ENCODE data around the gene SELENOS.

The SELENOS gene, protein sequence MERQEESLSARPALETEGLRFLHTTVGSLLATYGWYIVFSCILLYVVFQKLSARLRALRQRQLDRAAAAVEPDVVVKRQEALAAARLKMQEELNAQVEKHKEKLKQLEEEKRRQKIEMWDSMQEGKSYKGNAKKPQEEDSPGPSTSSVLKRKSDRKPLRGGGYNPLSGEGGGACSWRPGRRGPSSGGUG

DNA sequence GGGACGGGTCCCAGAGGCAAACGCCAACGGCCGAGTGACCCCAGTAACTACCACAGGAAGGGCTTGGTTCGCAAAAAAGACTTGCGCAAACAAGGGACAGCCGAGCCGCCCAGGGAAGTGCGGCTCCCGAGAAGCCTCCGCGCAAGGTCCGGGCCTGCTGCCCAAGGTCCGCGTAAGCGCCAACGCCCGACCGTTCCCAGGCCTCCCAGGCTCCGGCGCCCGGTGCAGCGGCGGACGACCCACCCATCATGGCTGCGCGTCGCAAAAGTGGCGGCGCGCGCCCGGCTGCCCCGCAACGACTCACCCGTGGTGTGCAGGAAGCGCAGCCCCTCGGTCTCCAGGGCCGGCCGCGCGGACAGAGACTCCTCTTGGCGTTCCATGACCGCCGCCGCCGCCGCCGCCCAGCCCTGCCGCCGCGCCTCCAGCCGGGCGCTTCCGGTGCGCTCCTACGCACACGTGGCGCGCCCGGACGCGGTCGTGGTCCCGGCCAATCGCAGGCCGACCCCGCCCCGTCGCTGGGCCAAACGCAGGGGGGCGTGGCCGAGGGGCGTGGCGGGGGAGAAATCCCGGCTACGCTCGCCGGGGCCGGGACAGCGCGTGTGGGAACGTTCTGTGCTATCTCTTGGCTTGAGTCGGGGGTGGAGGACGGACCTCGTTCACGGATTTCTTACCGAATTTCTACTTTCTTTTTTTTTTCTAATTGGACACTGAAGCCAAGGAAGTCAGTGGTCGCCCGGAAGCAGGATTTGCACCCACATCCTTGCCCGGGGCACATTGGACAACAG, at the start of gene SELENOS:
TSS of gene SELENOS (minus strand) at position 448 of the 785 bp plus-strand sequence. CDS start at position 380, 68 bp downstream.
- peak within 1 kb of the TSS; percentile 31 to 95 (median 90) for H3K27ac ChIP-seq
- peak within 1 kb of the TSS; percentile 72 to 100 (median 79) for H3K4me3 ChIP-seq

DNA sequence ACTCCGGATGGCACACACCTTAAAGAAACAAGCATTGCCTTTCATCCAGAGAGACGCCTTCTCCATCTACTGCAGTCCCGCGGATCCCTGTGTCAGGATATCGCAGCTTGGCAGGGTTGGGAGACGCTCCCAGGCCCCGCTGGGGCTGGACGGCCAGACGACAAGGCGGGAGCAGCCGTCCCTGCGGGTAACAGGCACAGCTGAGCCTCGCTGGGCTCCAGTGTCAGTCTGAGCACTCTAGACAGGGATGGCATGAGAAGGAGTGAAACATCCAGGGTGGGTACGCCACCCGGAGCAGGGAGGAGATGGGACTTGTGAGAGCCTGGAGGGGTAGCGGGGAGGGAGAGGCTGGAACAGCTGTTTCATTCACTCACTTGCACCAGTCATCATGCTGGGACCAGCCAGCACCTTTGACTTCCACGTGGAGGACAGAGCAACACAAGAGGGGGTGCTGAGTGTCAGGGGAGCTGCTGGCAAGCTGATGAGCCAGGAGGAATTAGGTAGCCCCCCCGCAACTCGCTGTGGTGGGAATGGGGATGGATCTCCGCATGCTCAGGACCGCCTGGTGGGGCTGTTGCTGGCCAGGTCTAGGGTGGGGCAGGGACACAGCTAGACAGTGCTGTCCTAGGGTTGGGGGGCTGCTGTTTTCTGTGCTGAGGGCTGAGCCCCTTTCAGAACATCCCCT, 49.3 kb upstream of the SELENOS start:
- Histone ChIP-seq H3K4me3 (no peak overlapping the region), H3K27ac (no peak overlapping the region)

DNA sequence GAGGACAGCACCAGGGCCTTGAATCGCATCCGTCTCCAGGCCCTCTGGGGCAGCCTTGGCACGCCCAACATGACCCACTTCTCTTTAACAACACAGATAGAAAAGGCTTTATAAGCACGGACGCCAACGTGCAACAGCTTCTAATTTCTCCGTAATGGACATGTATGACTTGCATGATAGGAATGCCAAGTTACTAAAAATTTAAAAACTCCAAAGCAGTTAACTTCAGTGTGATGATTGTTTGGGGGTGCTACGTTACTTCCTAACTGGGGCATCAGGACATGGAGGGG, 48.7 kb upstream of the SELENOS start:
- H3K27ac ChIP-seq = no peak overlapping the region

DNA sequence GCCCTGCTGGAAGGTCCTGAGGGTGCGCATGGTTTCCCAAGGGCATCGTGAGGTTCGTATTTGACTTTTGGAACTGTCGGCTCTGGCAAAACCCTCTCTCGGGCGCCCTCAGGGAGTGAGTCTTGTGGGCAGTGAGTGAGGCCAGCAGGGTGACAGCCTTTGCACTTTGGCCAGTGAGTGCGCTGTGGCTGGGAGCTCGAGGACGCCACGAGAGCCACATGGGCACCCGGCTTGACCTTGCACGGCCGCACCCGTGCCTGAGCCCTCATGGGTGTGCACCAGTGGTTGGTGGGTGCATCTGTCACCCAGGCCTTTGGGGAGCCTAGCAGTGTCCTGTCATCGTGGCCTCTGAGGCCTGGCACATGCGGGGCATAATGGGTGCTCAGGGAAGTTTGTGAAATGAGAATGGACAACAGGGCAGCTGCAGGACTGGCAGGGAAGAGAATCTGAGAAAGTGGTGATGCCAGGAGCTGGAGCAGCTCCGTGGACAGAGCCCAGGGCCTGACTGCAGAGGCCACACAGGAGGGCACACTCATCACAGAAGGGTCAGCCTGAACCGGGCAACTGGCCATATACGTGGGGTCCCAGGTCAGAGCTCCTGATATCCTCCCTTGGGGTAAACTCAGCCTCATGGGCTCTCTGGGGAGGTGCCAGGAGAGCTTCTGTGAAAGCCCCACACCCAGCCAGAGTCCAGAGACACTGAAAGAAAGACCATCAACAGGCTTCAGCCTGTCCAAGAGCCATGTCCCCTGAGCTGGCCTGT, 48.2 kb upstream of the SELENOS start:
- Histone ChIP-seq H3K27ac (no peak overlapping the region), H3K4me3 (no peak overlapping the region)

More for the DNA sequence above, 48.7 kb upstream of the SELENOS start:
- H3K4me3 ChIP-seq = no peak overlapping the region

DNA sequence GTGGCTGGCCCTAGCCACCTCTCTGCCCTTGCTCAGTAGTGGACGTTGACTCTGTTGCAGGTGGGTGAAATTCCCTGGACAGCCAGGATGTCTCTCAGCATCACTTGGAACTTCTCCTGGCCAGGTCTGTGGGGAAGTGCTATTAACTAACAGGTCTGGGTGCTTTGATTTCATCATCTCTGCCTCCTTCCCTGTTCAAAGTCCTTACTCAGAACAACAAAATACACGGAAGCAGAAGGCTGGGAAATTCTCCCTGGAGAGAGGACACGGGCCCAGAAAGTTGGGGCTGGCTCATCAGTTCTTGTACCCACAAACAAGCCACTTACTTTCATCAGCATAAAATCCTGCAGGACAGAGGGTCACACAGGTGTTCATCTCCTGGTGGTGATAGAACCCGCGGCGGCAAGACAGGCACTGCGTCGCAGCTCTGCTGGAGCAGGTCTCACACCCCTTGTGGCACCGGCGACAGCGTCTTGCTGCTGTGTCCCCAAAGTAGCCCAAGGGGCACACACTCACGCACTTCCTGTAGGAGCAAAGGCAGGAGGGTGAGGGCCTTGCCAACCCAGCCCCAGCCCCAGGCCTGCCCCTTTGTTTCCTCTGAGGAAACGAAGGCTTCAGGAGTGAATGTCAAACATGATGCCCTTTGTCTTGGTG, 47.4 kb upstream of the SELENOS start:
- Histone ChIP-seq H3K27ac (no peak overlapping the region), H3K4me3 (no peak overlapping the region)

DNA sequence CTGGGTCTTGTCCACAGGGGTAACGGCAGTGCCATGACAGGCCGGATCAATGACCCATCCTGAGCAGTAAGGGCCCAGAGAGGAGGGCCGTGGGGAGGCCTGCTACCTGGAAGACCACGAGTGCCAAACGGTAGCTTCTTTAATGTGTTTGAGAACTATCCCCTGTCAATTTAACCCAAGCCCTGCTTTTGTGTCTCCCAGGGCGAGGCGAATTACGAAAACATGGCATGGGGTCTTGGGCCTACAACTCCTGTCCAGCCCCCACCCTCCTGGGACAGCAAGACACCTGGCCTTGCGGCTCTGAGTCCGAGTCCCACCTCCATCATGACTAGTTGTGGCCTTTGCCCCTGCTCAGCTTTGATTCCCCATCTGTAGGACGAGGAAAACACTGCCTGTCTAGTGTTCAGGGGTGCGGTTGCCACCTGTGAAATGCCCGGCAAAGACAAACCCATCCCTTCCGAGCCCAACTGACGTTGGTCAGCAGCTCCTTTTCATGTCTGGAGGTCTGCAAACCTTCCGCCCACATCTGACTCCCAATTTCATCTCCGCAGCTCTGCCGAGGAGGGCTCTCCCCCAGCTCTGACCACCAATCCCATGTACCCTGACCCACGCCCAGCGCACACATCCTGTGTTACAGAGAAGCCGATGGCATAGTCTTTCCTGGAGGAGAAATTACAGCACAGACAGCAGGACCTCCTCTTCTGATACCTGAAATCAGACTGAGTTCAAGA, 46.7 kb upstream of the SELENOS start:
- Histone ChIP-seq H3K27ac (no peak overlapping the region), H3K4me3 (no peak overlapping the region)

DNA sequence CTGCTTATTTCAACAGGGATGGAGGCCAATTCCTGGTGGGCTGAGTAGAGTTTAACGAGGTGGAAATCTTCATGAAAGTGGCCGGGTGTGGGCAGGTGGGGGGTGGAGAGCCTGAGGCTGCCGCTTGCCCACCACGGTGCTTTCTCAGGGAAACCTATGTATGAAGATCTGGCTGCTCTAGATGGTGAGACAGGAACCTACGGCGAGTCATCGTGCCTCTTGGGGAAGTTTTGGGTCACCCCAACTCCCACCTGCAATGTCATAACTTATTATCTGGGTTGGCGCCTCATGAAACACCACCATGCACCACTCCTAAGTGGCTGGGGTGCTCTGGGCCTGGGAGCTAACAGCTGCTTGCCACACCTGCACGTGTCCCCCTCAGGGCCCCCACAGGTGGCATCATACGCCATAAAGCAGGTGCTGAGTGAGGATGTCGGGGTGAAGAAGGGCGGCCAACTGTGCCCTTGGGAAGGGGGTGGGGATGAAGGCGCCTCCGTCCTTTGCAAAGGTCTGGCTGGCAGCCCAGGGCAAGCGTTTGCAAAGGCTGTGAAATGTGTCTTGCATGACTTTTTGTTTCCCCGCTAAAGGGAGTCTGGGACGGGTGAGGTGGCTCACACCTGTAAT, 45.7 kb upstream of the SELENOS start:
- Histone ChIP-seq H3K4me3 (no peak overlapping the region), H3K27ac (no peak overlapping the region)

DNA sequence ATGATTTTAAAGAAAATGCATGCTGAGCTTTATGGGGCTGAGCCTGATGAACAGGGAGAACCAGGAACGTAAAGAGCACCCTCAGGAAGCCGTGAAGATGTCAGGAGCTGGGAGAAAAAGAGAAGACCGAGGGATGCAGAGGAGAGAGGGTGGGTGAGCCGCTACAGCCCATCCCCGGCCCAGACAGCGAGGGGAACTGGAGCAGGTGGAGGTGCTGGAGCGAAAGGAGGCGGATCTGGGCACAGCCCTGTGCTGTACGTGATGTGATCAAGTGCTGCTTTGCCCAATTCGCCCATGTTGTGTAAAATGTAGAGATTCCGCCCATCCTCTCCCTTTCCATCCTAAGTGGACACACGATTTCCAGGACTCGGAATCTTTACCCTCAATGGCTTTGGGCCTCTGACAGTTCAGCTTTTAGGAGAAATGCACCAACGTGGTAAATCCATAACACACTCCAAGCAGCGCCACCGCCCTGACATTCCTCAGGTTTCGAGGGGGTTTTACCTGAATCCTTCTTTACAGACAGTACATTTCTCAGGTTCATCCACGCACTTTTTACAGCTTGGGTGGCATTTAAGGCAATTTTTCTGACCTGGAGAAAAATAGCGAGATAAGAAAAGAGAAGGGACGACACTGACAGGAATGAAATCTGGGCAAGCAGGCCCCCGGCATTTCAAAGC, 44.9 kb upstream of the SELENOS start:
- H3K4me3 ChIP-seq = no peak overlapping the region
- no peak overlapping the region for H3K27ac ChIP-seq

DNA sequence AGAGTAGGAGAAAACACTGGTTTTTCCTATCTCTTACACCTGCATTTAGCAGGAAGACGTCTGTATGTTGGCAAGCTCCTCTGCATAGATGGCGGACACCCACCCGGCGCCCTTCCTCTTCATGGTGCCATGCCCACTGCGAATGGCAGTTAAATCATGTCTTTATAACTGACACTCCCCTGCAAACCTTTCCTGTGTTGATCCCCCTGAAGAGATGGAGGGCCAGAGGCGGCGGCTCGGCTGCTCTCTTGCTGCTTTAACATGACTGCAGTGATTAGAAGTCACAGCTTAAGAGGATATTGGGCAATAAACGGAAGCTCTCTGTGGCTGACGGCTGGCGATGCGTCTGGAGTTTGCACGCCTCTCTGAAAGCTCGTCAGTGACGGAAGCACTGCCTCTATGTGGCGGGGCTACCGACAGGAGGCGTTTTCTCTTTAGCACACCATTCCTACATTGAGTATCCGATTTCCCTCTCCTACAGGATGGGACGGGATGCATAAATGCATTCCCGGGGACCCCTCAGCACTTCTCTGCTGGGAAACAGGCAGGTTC, 43.3 kb upstream of the SELENOS start:
- H3K27ac ChIP-seq = peak overlapping the region in 4 of 21 experiments; percentile 19 to 46 (median 40)
- H3K4me3 ChIP-seq = peak overlapping the region in 1 of 7 experiments; percentile 1

DNA sequence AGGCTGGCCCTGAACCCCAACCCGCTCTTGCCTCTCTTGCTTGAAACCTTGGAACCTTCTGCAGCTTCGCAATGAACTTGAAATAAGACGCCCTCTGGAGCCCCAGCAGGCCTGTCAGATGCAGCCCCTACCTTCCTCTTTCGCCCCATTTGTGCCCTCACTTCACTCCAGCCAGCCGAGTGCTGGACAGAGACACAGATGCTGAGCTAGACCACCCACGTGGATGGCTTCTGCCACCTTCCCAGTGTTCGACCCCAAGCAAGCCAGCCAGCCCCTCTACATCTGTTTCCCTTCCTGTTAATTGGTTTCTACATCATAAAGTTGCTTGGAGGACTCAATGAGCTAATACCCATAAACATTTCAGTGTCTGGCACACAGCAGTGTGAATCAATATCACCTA, 41.6 kb upstream of the SELENOS start:
- Histone ChIP-seq H3K27ac (no peak overlapping the region), H3K4me3 (no peak overlapping the region)

DNA sequence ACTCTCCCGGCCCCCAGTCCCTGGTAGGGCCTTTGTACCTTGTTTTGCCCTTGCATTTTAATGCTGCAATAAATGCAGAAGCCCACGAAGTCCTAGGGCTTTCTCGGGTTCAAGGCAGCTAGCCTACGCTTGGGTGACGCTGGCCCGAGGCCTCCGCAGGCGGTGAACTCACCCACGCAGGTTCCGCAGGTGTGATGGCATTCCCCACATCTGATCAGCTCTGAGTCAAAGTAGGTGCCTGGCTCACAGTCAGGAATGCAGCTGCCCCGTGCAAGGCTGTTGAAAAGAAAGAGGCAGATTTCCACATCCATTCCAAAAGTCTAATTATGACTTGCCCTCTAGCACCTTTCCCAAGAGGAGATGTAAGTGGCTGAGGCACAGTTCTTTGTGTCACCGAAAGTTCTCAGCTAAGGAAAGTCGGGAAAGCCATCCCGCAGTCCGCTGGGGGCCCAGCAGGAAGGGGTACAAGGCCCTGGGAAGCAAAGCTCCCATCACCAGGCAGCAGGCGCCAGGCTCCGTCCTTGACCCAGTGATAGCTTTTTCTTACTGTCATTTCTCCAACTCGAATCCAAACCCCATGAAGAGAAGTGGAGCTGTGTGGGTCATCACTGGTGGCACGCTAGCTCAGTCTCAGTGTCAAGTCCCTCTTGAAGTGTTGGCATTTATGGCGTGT, 41.0 kb upstream of the SELENOS start:
- H3K27ac ChIP-seq = no peak overlapping the region
- H3K4me3 ChIP-seq = no peak overlapping the region

DNA sequence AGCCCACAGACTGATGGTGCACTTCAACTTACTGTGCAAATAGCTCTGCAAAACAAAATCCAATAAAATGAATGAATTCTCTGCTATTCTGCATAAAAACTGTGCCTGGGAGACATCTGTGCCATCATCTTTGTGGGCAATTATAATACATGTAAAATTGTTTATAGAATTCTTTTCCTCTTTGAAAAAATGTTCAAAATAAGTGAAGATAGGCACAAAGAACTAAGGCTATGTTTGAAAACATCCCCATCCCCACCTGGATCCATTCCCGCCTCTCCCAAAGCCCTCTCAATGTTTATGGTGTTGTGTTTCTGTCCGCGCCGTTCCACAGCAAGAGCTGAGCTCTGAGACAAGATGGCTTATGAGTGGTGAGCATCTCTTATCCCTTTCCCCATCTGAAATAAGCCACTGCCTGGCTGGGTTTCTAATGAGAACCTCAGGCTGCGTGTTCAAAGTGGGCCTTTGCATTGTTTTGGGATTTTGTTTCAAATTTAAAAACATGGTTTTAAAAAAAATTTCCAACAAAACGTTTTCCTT, 40.1 kb upstream of the SELENOS start:
- H3K4me3 ChIP-seq = no peak overlapping the region
- peak overlapping the region in 1 of 21 experiments; percentile 25 for H3K27ac ChIP-seq

DNA sequence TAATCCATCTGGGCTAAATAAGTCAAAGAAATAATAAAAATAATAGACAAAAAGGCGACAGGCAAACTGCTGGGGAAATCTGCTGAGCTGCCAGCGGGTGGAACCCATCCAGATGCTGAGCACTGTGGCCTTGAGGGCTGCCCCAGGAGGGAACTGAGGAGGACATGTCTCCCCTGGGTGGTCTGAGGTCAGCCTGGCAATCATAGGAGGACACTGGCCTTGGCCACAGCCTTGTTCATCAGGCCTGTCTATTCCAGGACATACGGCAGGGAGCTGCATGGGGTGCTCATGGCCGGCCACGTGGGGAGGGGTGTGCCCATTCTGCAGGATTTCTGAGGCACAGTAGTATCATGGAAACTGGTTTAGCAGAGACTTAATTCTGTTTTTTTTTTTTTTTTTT, 39.2 kb upstream of the SELENOS start:
- no peak overlapping the region for H3K27ac ChIP-seq
- H3K4me3 ChIP-seq = no peak overlapping the region

DNA sequence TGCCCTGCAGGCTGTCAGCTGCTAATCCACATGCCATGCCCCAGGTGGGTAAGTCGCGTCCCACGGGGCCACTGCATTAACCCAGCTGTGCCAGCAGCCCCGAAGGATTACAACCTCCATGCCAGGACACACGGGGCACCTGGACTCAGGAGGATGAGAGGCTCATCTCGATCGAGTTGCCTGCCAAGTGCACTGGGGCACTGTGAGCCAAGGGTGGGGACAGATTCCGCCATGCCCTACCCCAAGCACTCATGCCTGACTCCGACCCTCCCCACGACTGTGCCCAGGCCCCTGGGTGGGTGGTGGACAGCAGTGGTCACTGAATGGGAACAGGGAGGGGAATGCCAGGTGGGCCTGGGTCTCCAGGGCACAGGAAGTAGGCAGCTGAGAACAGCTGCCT, 38.5 kb upstream of the SELENOS start:
- H3K4me3 ChIP-seq = no peak overlapping the region
- no peak overlapping the region for H3K27ac ChIP-seq

DNA sequence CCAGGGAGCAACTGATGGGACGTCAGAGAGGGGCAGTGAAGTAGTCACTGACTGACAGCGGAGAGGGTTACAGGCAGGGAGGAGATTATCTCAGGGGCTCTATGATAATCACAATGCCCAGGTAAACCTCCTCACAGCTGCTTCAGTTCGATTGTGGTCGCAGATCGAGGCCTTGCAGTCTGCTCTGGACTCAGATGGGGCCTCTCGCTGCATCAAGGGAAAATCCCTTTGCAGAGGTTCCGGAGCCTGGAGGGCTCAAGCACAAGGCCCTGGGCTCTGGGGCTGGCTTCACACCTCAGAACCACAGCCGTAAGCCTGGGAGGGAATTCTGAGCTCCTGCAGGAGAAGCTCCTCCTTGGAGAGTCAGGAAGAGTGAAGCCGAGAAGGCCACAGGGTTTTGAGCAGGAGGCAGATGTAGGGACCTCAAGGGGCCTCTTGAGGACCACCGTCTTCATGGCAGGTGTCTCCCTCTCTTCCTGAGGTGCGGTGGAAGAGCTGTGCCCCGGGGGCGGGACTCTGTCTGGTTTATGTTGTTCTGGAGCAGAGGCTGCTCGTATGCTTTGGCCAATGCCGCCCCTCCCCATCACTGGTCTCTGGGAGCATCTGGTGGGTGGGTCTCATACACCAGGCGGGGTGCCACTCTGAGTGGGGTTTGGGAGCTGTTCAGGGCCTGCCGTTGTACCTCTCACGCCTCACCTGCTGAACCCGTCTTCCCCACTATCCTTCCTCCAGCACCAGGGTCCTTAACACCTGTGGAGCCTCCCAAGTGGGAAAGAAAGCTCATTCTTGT, 37.2 kb upstream of the SELENOS start:
- Histone ChIP-seq H3K27ac (no peak overlapping the region), H3K4me3 (no peak overlapping the region)

DNA sequence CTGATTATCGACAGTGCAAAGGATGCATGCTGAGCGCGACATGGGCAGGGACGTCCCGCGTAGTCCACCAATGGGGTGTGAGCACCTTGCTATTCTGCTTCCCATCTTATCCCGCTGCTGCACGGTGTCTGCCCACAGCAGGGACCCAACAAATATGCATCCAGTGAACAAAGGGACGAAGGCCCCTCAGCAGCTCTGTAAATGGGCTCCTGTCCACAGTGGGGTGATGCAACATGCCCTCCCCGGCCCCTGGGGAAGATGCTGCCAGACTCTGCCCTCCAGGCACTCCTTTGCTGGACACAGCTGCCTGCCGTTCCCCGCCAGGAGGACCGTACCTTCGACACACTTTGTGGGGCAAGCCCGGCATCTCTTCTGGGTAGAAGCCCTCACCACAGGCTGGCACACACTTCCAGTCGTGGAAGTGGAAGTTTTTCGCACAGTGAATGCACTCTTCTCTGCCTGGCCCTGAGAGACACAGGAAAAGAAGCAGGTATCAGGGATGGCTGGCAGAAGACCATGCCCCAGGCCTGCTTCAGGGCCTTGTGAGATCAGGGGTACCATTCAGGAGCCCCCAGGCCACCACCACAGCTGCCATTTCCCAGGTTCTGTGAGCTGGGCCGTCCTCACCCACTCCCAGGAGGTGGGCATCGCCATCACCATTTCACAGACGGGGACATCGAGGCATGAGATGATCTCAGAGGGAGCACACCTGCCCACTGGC, 35.9 kb upstream of the SELENOS start:
- Histone ChIP-seq H3K27ac (no peak overlapping the region), H3K4me3 (no peak overlapping the region)
